KMS-11 (cell line): Measurements from ENCODE around the gene ARL8B.

Source experiments
- H2AFZ ChIP-seq: fragments of 200-600 bp; sonication (generic); 2 replicates; pipeline ENCODE4 v1.6.1; 2016; ENCODE audit warnings: antibody characterized with exemption, mixed run types, low read depth
- H3K27ac ChIP-seq: fragments of 200-600 bp; sonication (generic); 2 replicates; pipeline ENCODE4 v1.6.1; 2016; ENCODE audit warnings: mild to moderate bottlenecking, mixed run types
- H3K27me3 ChIP-seq: fragments of 200-600 bp; sonication (generic); 2 replicates; pipeline ENCODE4 v1.6.1; 2017; ENCODE audit warnings: mild to moderate bottlenecking, low read depth, mixed run types, moderate library complexity; ENCODE audit not compliant: insufficient read depth
- H3K36me3 ChIP-seq: fragments of 200-600 bp; sonication (generic); 2 replicates; pipeline ENCODE4 v1.6.1; 2017; ENCODE audit warnings: mild to moderate bottlenecking, mixed run types; ENCODE audit not compliant: insufficient read depth
- H3K4me1 ChIP-seq: fragments of 200-600 bp; sonication (generic); 2 replicates; pipeline ENCODE4 v1.6.1; 2016; ENCODE audit warnings: mild to moderate bottlenecking, low read depth, mixed run types; ENCODE audit not compliant: poor library complexity, severe bottlenecking
- H3K4me2 ChIP-seq: fragments of 200-600 bp; sonication (generic); 2 replicates; pipeline ENCODE4 v1.7.0; 2016; ENCODE audit warnings: mild to moderate bottlenecking, mixed run types
- H3K4me3 ChIP-seq: fragments of 200-600 bp; sonication (generic); IDR thresholded peaks from 2 replicates; pipeline ENCODE4 v1.6.1; 2017; ENCODE audit warnings: low read depth, low read length, mixed read lengths; ENCODE audit not compliant: insufficient read depth
- H3K79me2 ChIP-seq: fragments of 200-600 bp; sonication (generic); 2 replicates; pipeline ENCODE4 v1.6.1; 2016; ENCODE audit warnings: low read depth, mixed run types; ENCODE audit not compliant: insufficient read depth
- H3K9ac ChIP-seq: fragments of 200-600 bp; sonication (generic); 2 replicates; pipeline ENCODE4 v1.6.1; 2016; ENCODE audit warnings: mild to moderate bottlenecking, mixed run types
- H4K20me1 ChIP-seq: fragments of 200-600 bp; sonication (generic); 2 replicates; pipeline ENCODE4 v1.6.1; 2016; ENCODE audit warnings: mild to moderate bottlenecking, mixed run types; ENCODE audit not compliant: insufficient read depth
- TF ChIP-seq, protein P1 (sequence below): fragments of 200-600 bp; sonication (generic); conservative IDR thresholded peaks from 2 replicates; pipeline ENCODE4 v1.6.1; 2017; ENCODE audit warnings: low read depth, mild to moderate bottlenecking, antibody characterized with exemption, low read length, moderate library complexity, mixed read lengths

Gene ARL8B

DNA sequence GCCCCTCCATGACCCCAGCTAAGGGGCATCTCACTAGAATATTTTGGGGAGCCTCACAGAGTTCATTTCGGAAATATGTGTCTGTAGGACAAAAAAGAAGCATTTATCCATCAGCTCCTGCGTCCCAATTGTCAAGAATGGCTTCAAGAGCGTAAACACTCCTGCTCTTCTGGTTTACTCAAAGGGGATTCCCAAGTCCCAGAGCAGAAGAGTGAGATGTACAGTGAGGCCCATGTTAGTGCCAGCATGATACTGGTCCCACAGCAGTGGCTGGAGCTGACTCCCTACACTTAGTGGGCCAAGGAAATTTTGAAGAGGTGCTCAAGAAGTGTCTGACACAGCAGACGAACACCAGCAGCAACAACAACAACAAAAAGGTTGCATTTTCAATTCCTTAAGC is 34.9 kb upstream of the ARL8B start:
- H3K27ac ChIP-seq: no peak overlapping the region
- no peaks in the 10 kb centered on the region for H3K79me2 ChIP-seq
- H3K4me1 ChIP-seq: no peaks in the 10 kb centered on the region
- TF ChIP-seq, protein P1, sequence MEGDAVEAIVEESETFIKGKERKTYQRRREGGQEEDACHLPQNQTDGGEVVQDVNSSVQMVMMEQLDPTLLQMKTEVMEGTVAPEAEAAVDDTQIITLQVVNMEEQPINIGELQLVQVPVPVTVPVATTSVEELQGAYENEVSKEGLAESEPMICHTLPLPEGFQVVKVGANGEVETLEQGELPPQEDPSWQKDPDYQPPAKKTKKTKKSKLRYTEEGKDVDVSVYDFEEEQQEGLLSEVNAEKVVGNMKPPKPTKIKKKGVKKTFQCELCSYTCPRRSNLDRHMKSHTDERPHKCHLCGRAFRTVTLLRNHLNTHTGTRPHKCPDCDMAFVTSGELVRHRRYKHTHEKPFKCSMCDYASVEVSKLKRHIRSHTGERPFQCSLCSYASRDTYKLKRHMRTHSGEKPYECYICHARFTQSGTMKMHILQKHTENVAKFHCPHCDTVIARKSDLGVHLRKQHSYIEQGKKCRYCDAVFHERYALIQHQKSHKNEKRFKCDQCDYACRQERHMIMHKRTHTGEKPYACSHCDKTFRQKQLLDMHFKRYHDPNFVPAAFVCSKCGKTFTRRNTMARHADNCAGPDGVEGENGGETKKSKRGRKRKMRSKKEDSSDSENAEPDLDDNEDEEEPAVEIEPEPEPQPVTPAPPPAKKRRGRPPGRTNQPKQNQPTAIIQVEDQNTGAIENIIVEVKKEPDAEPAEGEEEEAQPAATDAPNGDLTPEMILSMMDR: no peak
- no peak overlapping the region for H3K4me2 ChIP-seq
- no peaks in the 10 kb centered on the region for H3K36me3 ChIP-seq
- no peaks in the 10 kb centered on the region for H4K20me1 ChIP-seq
- H3K27me3 ChIP-seq: no peaks in the 10 kb centered on the region
- no peak overlapping the region for H3K9ac ChIP-seq
- no peak overlapping the region for H3K4me3 ChIP-seq
- H2AFZ ChIP-seq: no peak overlapping the region

DNA sequence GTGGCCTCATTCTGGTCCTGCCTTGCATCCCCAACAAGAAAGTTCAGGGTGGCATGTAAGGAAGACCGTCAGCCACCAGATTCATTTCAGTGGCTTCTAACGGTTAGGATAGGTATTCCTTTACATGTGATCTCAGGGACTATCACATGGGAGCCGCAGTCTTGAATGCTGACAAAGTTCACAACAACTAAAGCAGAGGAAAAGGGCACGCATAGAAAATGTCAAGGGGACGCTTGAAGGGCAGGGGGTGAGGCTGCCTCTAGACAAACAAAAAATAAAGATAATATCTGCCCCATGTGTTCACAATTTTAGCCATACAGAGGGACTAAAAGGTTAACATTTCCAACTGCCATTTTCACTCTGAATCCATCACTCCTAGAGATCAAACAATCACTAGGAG is 31.9 kb upstream of the ARL8B start:
- TF ChIP-seq, protein P1: no peak
- Histone ChIP-seq H2AFZ (no peak overlapping the region), H3K36me3 (no peaks in the 10 kb centered on the region), H3K9ac (no peak overlapping the region), H3K4me3 (no peak overlapping the region), H3K27me3 (no peaks in the 10 kb centered on the region), H3K79me2 (no peaks in the 10 kb centered on the region), H3K4me2 (no peak overlapping the region), H3K27ac (no peak overlapping the region), H3K4me1 (no peaks in the 10 kb centered on the region), H4K20me1 (no peaks in the 10 kb centered on the region)

DNA sequence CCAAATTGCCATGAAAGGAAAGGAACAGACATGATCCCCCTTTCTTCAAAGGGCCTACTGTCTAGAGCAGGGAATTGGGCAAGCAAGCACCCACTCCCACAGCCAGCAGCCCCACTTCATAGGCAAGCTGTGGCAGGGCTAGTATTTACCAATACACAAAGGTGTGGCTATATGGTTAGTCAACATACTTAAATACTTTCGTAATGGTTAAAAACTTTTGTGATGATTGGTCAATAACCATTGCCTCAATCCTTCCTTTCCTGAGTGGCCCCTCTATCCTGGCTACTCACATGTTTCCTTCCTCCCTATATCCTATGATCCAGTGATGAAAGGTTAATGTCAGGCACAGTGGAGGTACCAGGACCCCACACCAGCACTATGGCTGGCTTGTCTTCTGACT is 30.1 kb upstream of the ARL8B start:
- TF ChIP-seq, protein P1: no peak
- Histone ChIP-seq H3K36me3 (no peaks in the 10 kb centered on the region), H3K4me2 (no peak overlapping the region), H3K79me2 (no peaks in the 10 kb centered on the region), H4K20me1 (no peaks in the 10 kb centered on the region), H2AFZ (no peak overlapping the region), H3K27ac (no peak overlapping the region), H3K4me3 (no peak overlapping the region), H3K4me1 (no peaks in the 10 kb centered on the region), H3K27me3 (no peaks in the 10 kb centered on the region), H3K9ac (no peak overlapping the region)

DNA sequence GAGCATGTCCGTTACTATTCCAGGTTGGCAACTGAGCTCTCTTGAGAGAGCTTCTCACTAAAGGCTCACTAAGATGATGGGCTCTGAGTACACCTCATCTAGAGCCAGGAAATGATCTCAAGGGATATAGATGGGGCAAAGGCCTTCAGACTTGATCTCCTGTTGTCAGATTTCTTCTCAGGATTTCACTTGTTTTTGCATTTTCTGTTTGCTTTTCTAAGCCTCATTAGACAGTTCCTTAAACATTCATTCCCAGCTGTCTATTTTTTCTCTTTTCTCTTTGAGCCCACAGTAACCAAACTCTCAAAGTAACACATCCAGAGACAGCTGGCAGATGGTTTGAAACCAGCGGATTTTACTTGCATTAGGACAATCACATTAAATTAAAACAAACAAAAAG is 28.4 kb upstream of the ARL8B start:
- TF ChIP-seq, protein P1: no peak
- no peak overlapping the region for H3K4me2 ChIP-seq
- H3K4me3 ChIP-seq: no peak overlapping the region
- H3K9ac ChIP-seq: no peak overlapping the region
- no peaks in the 10 kb centered on the region for H3K4me1 ChIP-seq
- H3K27ac ChIP-seq: no peak overlapping the region
- no peak overlapping the region for H2AFZ ChIP-seq
- H3K27me3 ChIP-seq: no peaks in the 10 kb centered on the region
- H4K20me1 ChIP-seq: no peaks in the 10 kb centered on the region
- no peaks in the 10 kb centered on the region for H3K79me2 ChIP-seq
- H3K36me3 ChIP-seq: no peaks in the 10 kb centered on the region

DNA sequence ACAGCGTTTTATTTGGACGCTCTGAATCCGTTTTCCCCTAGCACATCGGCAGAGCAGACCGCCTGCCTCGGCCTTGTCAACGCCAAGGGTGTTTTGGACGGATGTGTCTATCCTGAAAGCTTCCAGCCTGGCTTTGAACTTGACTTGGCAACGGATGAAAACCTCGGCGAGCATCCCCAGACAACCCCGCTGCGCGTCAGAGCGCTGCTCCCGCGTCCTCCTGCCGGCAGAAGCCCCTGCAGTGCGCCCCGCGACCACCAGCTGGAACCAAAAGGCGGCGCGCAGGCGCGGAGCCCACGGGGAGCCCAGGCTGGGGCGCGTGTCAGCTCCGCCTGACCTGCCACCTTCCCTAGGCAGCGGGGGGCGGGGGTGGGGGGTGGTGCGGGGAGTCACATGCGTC is 26.2 kb upstream of the ARL8B start:
- Histone ChIP-seq H2AFZ (no peak overlapping the region), H3K27me3 (no peaks in the 10 kb centered on the region), H3K4me1 (no peaks in the 10 kb centered on the region), H3K27ac (no peak overlapping the region), H3K36me3 (no peaks in the 10 kb centered on the region), H3K4me3 (no peak overlapping the region), H3K9ac (no peak overlapping the region), H4K20me1 (no peaks in the 10 kb centered on the region), H3K4me2 (no peak overlapping the region), H3K79me2 (no peaks in the 10 kb centered on the region)
- TF ChIP-seq, protein P1: no peak
